SK-N-SH (cell line): ENCODE measurements around the gene GALNTL6. TPM values are rescaled to one million over a fixed set of nuclear protein-coding genes. Genes with fewer than 3 reads are reported as not detected.

ENCODE experiments used
- CTCF ChIA-PET: fragments of 300-600, 350-600 bp; formaldehyde crosslinking; extraction: SDS; loops from one replicate; lab custom pipeline; 2021; lab: Yijun Ruan, JAX
- POLR2A ChIA-PET: fragments of 350-600 bp; sonication (Branson Sonifier 250); formaldehyde crosslinking; extraction: SDS; loops from one replicate; lab custom pipeline; 2020; ENCODE audit warnings: antibody characterized with exemption, inconsistent platforms; lab: Yijun Ruan, JAX
- DNase-seq: peaks from one replicate; pipeline ENCODE4 v3.0.0; 2012
- H2AFZ ChIP-seq: fragments of 200-600 bp; sonication (generic); 2 replicates; pipeline ENCODE4 v1.8.1; 2016; ENCODE audit warnings: antibody characterized with exemption, mild to moderate bottlenecking, low read depth
- H3F3A ChIP-seq: fragments of 200-600 bp; sonication (generic); replicated peaks from 2 replicates; pipeline ENCODE3; 2016; ENCODE audit warnings: antibody characterized with exemption, mild to moderate bottlenecking; ENCODE audit not compliant: insufficient read depth
- H3K27ac ChIP-seq, 2 experiments: fragments of 200-500 bp in 1 of 2; fragments of 200-600 bp in 1 of 2; sonication (Bioruptor generic) in 1 of 2; sonication (generic), shearing (Covaris generic) in 1 of 2; 2 replicates each; pipeline versions ENCODE4 v1.5.1 to v1.6.1; 2014 to 2016; ENCODE audit warnings: low read depth in 2 of 2, inconsistent platforms in 1 of 2, low read length in 1 of 2, mild to moderate bottlenecking in 1 of 2, mixed read lengths in 1 of 2
- H3K27me3 ChIP-seq: fragments of 200-600 bp; sonication (generic), shearing (Covaris generic); 2 replicates; pipeline ENCODE4 v1.6.1; 2016; ENCODE audit warnings: mixed run types; ENCODE audit not compliant: insufficient read depth
- H3K36me3 ChIP-seq, 2 experiments: fragments of 200-500 bp in 1 of 2; fragments of 200-600 bp in 1 of 2; sonication (Bioruptor generic) in 1 of 2; sonication (generic) in 1 of 2; replicated peaks in 1 of 2; 2 replicates each; pipeline versions ENCODE3 to v1.5.1; 2014 to 2016; ENCODE audit warnings: low read length in 1 of 2, mild to moderate bottlenecking in 1 of 2; ENCODE audit not compliant: insufficient read depth in 2 of 2, control insufficient read depth in 1 of 2
- H3K4me1 ChIP-seq, 2 experiments: fragments of 200-500 bp in 1 of 2; fragments of 200-600 bp in 1 of 2; sonication (Bioruptor generic) in 1 of 2; sonication (generic), shearing (Covaris generic) in 1 of 2; 2 replicates each; pipeline versions ENCODE4 v1.5.1 to v1.6.1; 2014 to 2016; ENCODE audit warnings: low read depth in 1 of 2, low read length in 1 of 2, mixed run types in 1 of 2; ENCODE audit not compliant: insufficient read depth in 2 of 2, control insufficient read depth in 1 of 2
- H3K4me2 ChIP-seq: fragments of 200-600 bp; sonication (generic), shearing (Covaris generic); 2 replicates; pipeline ENCODE4 v1.6.1; 2017; ENCODE audit warnings: mixed run types
- H3K4me3 ChIP-seq, 2 experiments: fragments of 200-500 bp in 1 of 2; fragments of 200-600 bp in 1 of 2; sonication (Bioruptor generic) in 1 of 2; sonication (generic), shearing (Covaris generic) in 1 of 2; 2 replicates each; pipeline versions ENCODE4 v1.5.1 to v1.8.1; 2014 to 2016; ENCODE audit warnings: low read depth in 2 of 2, inconsistent platforms in 1 of 2, low read length in 1 of 2, mild to moderate bottlenecking in 1 of 2, mixed read lengths in 1 of 2, moderate library complexity in 1 of 2
- H3K79me2 ChIP-seq: fragments of 200-600 bp; sonication (generic); 2 replicates; pipeline ENCODE4 v1.8.1; 2017; ENCODE audit warnings: mild to moderate bottlenecking; ENCODE audit not compliant: insufficient read depth
- H3K9ac ChIP-seq: fragments of 200-600 bp; sonication (generic); 2 replicates; pipeline ENCODE4 v1.6.1; 2017; ENCODE audit warnings: mixed run types
- H3K9me2 ChIP-seq: fragments of 200-600 bp; sonication (generic); 2 replicates; pipeline ENCODE4 v1.6.1; 2017; ENCODE audit warnings: mixed run types
- H3K9me3 ChIP-seq: fragments of 200-600 bp; sonication (generic); 2 replicates; pipeline ENCODE4 v1.6.1; 2017; ENCODE audit warnings: mixed run types, mild to moderate bottlenecking, moderate library complexity
- H4K20me1 ChIP-seq: fragments of 200-600 bp; sonication (generic); 2 replicates; pipeline ENCODE4 v1.6.1; 2017; ENCODE audit warnings: mild to moderate bottlenecking, mixed run types; ENCODE audit not compliant: insufficient read depth
- CHD2 ChIP-seq: fragments of 150-350 bp; IDR thresholded peaks from 2 replicates; pipeline ENCODE4 v1.6.1; 2018; ENCODE audit warnings: low read length; ENCODE audit not compliant: partially characterized antibody
- CTCF ChIP-seq: fragments of 200-600 bp; sonication (generic); IDR thresholded peaks from 2 replicates; pipeline ENCODE4 v1.6.1; 2017; ENCODE audit warnings: antibody characterized with exemption, mild to moderate bottlenecking, moderate library complexity
- ELF1 ChIP-seq: IDR thresholded peaks from 2 replicates; pipeline ENCODE4 v1.4.0; 2012
- FOXM1 ChIP-seq: IDR thresholded peaks from 2 replicates; pipeline ENCODE4 v1.4.0; 2012; ENCODE audit warnings: low read depth, mild to moderate bottlenecking
- MAX ChIP-seq: IDR thresholded peaks from 2 replicates; pipeline ENCODE4 v1.4.0; 2012; ENCODE audit warnings: low read depth
- MEF2A ChIP-seq: IDR thresholded peaks from 2 replicates; pipeline ENCODE4 v1.4.0; 2012; ENCODE audit warnings: low read depth, borderline replicate concordance
- MXI1 ChIP-seq: IDR thresholded peaks from 2 replicates; pipeline ENCODE4 v1.6.1; 2012; ENCODE audit warnings: mild to moderate bottlenecking, low read depth, low read length, improper control_type of control experiment
- NFIC ChIP-seq: IDR thresholded peaks from 2 replicates; pipeline ENCODE4 v1.4.0; 2012; ENCODE audit warnings: borderline replicate concordance
- NRF1 ChIP-seq: IDR thresholded peaks from 2 replicates; pipeline ENCODE4 v1.6.1; 2012; ENCODE audit warnings: low read depth, mild to moderate bottlenecking, low read length
- PBX3 ChIP-seq: IDR thresholded peaks from 2 replicates; pipeline ENCODE4; 2012
- POLR2AphosphoS5 ChIP-seq: IDR thresholded peaks from 2 replicates; pipeline ENCODE4 v1.6.1; 2012; ENCODE audit warnings: low read depth, low read length
- RCOR1 ChIP-seq: fragments of 150-350 bp; IDR thresholded peaks from 2 replicates; pipeline ENCODE4 v1.6.1; 2017; ENCODE audit warnings: antibody characterized with exemption, low read length
- REST ChIP-seq: IDR thresholded peaks from 2 replicates; pipeline ENCODE4 v1.6.1; 2012; ENCODE audit warnings: mild to moderate bottlenecking, low read depth, low read length, moderate library complexity
- SIN3A ChIP-seq: IDR thresholded peaks from 2 replicates; pipeline ENCODE4 v1.6.1; 2012; ENCODE audit warnings: low read depth, mild to moderate bottlenecking, low read length, moderate library complexity, borderline replicate concordance
- TAF1 ChIP-seq: IDR thresholded peaks from 2 replicates; pipeline ENCODE4 v1.6.1; 2012; ENCODE audit warnings: low read depth, mild to moderate bottlenecking, low read length, moderate library complexity, borderline replicate concordance
- TCF12 ChIP-seq: IDR thresholded peaks from 2 replicates; pipeline ENCODE4 v1.4.0; 2012
- TEAD4 ChIP-seq: IDR thresholded peaks from 2 replicates; pipeline ENCODE4 v1.4.0; 2012; ENCODE audit warnings: mild to moderate bottlenecking, borderline replicate concordance; ENCODE audit not compliant: insufficient read depth
- USF1 ChIP-seq: IDR thresholded peaks from 2 replicates; pipeline ENCODE4 v1.4.0; 2012; ENCODE audit warnings: low read depth, borderline replicate concordance
- YY1 ChIP-seq: IDR thresholded peaks from 2 replicates; pipeline ENCODE4 v1.4.0; 2012; ENCODE audit warnings: low read depth, mild to moderate bottlenecking
- WGBS: methylation state at CpG from one replicate; pipeline ENCODE4 v1.1.6; 2017; ENCODE audit warnings: low lambda C conversion rate; 5-methylcytosine and 5-hydroxymethylcytosine counted together
- polyA plus RNA-seq, 3 experiments: library from polyadenylated mRNA; depleted of rRNA; stranded (reverse); fragments of >200 nt; gene quantifications; 2 replicates each; pipeline ENCODE4 v1.2.3, GENCODE V29; 2012
- TF ChIP-seq, protein P1 (sequence below): fragments of 150-350 bp; IDR thresholded peaks from 2 replicates; pipeline ENCODE4 v1.6.1; 2016; ENCODE audit warnings: mild to moderate bottlenecking, low read depth, low read length

Gene GALNTL6
- polyA plus RNA-seq, 1 of the 3 experiments (the other 2 are of a cell fraction) = 0.07 TPM

- Histone ChIP-seq H3K27me3 (no peaks in the 10 kb centered on the region), H3K9me3 (no peaks in the 10 kb centered on the region), H3K4me1 (no peaks in the 10 kb centered on the region), H3K9me2 (no peaks in the 10 kb centered on the region), H3K4me2 (no peak overlapping the region), H3F3A (no peaks in the 10 kb centered on the region), H3K4me3 (no peak overlapping the region), H2AFZ (no peak overlapping the region), H4K20me1 (no peaks in the 10 kb centered on the region), H3K36me3 (no peaks in the 10 kb centered on the region), H3K79me2 (no peaks in the 10 kb centered on the region), H3K9ac (no peak overlapping the region), H3K27ac (no peak overlapping the region)
- CTCF ChIA-PET = no interaction called here
- WGBS = no CpG with 5 or more reads among the region's 1 CpG
- TF ChIP-seq SIN3A (no peak), YY1 (no peak), NFIC (no peak), TEAD4 (no peak), REST (no peak), NRF1 (no peak), TCF12 (no peak), MXI1 (no peak), FOXM1 (no peak)
- TF ChIP-seq, protein P1, sequence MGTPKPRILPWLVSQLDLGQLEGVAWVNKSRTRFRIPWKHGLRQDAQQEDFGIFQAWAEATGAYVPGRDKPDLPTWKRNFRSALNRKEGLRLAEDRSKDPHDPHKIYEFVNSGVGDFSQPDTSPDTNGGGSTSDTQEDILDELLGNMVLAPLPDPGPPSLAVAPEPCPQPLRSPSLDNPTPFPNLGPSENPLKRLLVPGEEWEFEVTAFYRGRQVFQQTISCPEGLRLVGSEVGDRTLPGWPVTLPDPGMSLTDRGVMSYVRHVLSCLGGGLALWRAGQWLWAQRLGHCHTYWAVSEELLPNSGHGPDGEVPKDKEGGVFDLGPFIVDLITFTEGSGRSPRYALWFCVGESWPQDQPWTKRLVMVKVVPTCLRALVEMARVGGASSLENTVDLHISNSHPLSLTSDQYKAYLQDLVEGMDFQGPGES = no peak
- POLR2A ChIA-PET = no interaction called here
- DNase-seq = no peak
Measured at GRCh38 chr4:172675232-172675631, 862.0 kb downstream of the GALNTL6 start.

GRCh38 chr4:172680691-172681090, 867.5 kb downstream of the GALNTL6 start:
- Histone ChIP-seq H3K27me3 (no peaks in the 10 kb centered on the region), H3K9me3 (no peaks in the 10 kb centered on the region), H3F3A (no peaks in the 10 kb centered on the region), H2AFZ (no peak overlapping the region), H3K27ac (no peak overlapping the region), H3K9ac (no peak overlapping the region), H3K4me1 (no peaks in the 10 kb centered on the region), H3K9me2 (no peaks in the 10 kb centered on the region), H3K4me3 (no peak overlapping the region), H3K36me3 (no peaks in the 10 kb centered on the region), H3K79me2 (no peaks in the 10 kb centered on the region), H4K20me1 (no peaks in the 10 kb centered on the region), H3K4me2 (no peak overlapping the region)
- POLR2A ChIA-PET = no interaction called here
- DNase-seq = no peak
- CTCF ChIA-PET = no interaction called here
- TF ChIP-seq PBX3 = no peak
- no peak for TF ChIP-seq RCOR1
- TF ChIP-seq MAX = no peak
- no peak for TF ChIP-seq USF1
- no peak for TF ChIP-seq ELF1
- TF ChIP-seq POLR2AphosphoS5 = no peak
- TF ChIP-seq CTCF = no peak
- no peak for TF ChIP-seq NFIC
- TF ChIP-seq TAF1 = no peak
- TF ChIP-seq CHD2 = no peak
- TF ChIP-seq MEF2A = no peak
